Activated B cell treated with CpG ODN at 0.5 μM for 24 hours (primary cell): ENCODE results near the gene MCHR2. TPM values are rescaled to one million over a fixed set of nuclear protein-coding genes. Genes with fewer than 3 reads are reported as not detected.
"Not testable (repeated sequence)": the region's sequence is repeated elsewhere in the genome, so short reads cannot be mapped to it uniquely, and the experiment has no call there.

Experiments
- ATAC-seq: fragments of 200-7000 bp; cut with Tn5 transposase; one replicate; pipeline ENCODE4 v1.10.0; 2021; ENCODE audit warnings: low read depth, mild to moderate bottlenecking, moderate library complexity
- CTCF ChIA-PET: fragments of 350-600 bp; sonication (Branson Sonifier 250); formaldehyde crosslinking; loops from one replicate; lab custom pipeline; 2021; ENCODE audit warnings: antibody characterized with exemption; lab: Charles Lee
- POLR2A ChIA-PET: fragments of 350-600 bp; sonication (Branson Sonifier 250); formaldehyde crosslinking; loops from one replicate; lab custom pipeline; 2021; ENCODE audit warnings: antibody characterized with exemption; lab: Charles Lee
- DNase-seq: peaks from one replicate; pipeline ENCODE4 v3.0.0; 2022
- H3K27ac Mint-ChIP-seq: one replicate; pipeline ENCODE4 v1.8.0; 2020; ENCODE audit warnings: mixed read lengths
- H3K27me3 Mint-ChIP-seq: one replicate; pipeline ENCODE4 v1.8.0; 2021; ENCODE audit warnings: mixed read lengths
- H3K36me3 Mint-ChIP-seq: one replicate; pipeline ENCODE4 v1.8.0; 2021; ENCODE audit warnings: low read depth, mixed read lengths
- H3K4me1 Mint-ChIP-seq: one replicate; pipeline ENCODE4 v1.8.0; 2021; ENCODE audit warnings: mixed read lengths
- H3K4me3 Mint-ChIP-seq: one replicate; pipeline ENCODE4 v1.8.0; 2020; ENCODE audit warnings: mild to moderate bottlenecking, mixed read lengths
- H3K9me3 Mint-ChIP-seq: one replicate; pipeline ENCODE4 v1.8.0; 2020; ENCODE audit warnings: mixed read lengths
- intact Hi-C: fragments of 100-400 bp; cut with micrococcal nuclease; formaldehyde crosslinking; loops from one replicate; pipeline ENCODE4 v1.15.1; 2024
- total RNA-seq: library from RNA; stranded (reverse); gene quantifications from 2 replicates; pipeline ENCODE4 v1.2.3, GENCODE V29; 2022
- TF ChIP-seq, protein P1 (sequence below): fragments of 200-600 bp; IDR thresholded peaks from one replicate; pipeline ENCODE4 v1.8.0; 2022; ENCODE audit warnings: antibody characterized with exemption, mild to moderate bottlenecking

MCHR2 gene, protein sequence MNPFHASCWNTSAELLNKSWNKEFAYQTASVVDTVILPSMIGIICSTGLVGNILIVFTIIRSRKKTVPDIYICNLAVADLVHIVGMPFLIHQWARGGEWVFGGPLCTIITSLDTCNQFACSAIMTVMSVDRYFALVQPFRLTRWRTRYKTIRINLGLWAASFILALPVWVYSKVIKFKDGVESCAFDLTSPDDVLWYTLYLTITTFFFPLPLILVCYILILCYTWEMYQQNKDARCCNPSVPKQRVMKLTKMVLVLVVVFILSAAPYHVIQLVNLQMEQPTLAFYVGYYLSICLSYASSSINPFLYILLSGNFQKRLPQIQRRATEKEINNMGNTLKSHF
- not detected in 2 replicates for total RNA-seq

DNA sequence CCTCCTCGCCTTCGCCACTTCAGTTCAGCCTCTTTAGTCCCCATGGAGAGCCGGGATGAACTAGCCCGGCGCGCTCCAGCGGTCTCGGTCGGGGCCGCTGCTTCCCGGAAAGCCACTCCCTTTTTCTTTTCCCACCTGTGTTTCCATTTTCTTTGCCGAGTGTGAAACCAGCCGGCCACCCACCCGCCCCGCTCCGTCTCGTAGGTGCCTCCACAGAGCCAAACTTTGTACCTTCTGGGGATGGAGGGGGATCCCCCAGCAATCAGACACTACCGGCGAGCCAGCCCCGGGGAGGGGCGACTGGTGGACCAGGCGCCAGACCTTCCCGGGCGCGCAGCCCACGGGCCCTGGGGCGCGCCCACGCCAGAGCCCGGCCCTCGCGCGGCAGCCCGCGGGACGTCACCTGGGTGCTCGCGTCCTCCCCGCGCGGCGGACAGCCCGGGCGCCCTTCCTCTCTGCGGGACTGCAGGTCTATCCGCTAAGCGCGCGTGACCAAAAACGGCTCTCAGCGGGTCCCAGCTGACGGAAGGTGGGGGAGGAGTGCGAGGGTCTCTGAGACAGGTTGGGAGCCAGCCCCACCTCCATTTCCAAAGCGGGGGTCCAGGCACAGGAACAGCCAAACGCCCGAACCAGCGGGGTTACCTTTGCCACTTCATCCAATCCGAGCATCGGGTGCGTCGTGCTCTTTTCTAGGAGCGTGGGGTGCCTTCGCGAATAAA is at the start of gene MCHR2:
MCHR2 (minus strand) TSS at position 691 of the 719 bp plus-strand sequence. CDS start 38,076 bp downstream, outside the sequence.
- no peak within 1 kb of the TSS for H3K27ac Mint-ChIP-seq
- H3K27me3 Mint-ChIP-seq, result peaks cover 32% of the 10 kb centered on the region
- TF ChIP-seq, protein P1, sequence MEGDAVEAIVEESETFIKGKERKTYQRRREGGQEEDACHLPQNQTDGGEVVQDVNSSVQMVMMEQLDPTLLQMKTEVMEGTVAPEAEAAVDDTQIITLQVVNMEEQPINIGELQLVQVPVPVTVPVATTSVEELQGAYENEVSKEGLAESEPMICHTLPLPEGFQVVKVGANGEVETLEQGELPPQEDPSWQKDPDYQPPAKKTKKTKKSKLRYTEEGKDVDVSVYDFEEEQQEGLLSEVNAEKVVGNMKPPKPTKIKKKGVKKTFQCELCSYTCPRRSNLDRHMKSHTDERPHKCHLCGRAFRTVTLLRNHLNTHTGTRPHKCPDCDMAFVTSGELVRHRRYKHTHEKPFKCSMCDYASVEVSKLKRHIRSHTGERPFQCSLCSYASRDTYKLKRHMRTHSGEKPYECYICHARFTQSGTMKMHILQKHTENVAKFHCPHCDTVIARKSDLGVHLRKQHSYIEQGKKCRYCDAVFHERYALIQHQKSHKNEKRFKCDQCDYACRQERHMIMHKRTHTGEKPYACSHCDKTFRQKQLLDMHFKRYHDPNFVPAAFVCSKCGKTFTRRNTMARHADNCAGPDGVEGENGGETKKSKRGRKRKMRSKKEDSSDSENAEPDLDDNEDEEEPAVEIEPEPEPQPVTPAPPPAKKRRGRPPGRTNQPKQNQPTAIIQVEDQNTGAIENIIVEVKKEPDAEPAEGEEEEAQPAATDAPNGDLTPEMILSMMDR, result no peak
- H3K4me3 Mint-ChIP-seq, result no peak within 1 kb of the TSS
- ATAC-seq (no peak), DNase-seq (no peak)
- H3K36me3 Mint-ChIP-seq, result no peaks in the 10 kb centered on the region
- no peaks in the 10 kb centered on the region for H3K4me1 Mint-ChIP-seq
- ChIA-PET CTCF (interaction anchor here (1.1 kb wide), 1 partner anchor 8 kb away, joined by 3 read pairs; no protein-coding TSS in a partner anchor), POLR2A (no interaction called here)
- intact Hi-C loops, result no loop called here
- H3K9me3 Mint-ChIP-seq, result no peaks in the 10 kb centered on the region

DNA sequence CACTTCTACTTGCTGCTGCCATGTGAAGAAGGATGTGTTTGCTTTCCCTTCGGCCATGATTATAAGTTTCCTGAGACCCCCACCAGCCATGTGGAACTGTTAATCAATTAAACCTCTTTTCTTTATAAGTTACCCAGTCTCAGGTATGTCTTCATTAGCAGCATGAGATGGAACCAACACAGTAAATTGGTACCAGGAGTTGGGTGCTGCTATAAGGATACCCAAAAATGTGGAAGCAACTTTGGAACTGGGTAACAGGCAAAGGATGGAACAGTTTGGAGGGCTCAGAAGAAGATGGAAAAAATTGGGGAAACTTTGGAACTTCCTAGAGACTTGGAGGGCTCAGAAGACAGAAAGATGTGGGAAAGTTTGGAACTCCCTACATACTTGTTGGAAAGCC is 44.5 kb upstream of the MCHR2 start:
- DNase-seq, H3K27me3 Mint-ChIP-seq, CTCF ChIA-PET, H3K4me1 Mint-ChIP-seq, H3K36me3 Mint-ChIP-seq, ATAC-seq, intact Hi-C loops, POLR2A ChIA-PET, H3K27ac Mint-ChIP-seq, H3K4me3 Mint-ChIP-seq: not testable (repeated sequence)
- H3K9me3 Mint-ChIP-seq, result peaks cover 11% of the 10 kb centered on the region

DNA sequence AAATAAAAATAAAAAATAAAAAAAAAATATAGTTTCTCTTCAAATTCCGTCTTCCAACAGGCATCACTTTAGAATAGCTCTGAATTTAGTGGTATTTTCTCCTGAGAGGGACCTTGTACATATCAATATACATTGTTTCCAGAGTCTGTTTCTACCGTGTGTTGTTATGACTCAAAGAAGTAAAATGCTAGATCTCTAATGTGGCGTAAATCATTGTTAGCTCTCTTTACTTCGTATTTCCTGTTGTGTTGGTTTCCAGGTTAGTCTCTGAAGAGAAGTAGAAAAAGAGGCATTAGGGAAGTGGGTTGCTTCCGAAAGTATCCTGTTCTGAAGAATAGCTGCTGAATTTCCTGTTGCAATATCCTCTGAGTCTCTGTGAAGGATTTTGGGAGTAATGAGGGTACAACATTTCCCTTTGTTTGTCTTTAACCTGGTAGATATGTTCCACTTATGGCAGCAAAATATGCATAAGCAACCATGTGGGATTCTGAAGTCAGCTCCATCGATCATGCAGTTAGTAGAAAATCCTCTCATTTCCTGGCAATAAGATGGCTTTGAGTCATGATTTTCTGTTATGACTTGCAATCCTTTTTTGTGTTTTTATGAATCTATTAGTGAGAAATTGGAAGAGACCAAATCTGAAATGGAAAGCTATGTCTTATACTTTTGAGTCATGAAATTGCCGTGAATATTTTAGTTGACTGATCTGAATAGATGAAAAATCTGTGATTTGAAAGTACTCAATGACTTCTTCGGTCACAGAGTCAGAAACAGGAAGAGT is 42.0 kb upstream of the MCHR2 start:
- TF ChIP-seq, protein P1, result no peak
- H3K27me3 Mint-ChIP-seq, result peaks cover 5% of the 10 kb centered on the region
- no peak overlapping the region for H3K27ac Mint-ChIP-seq
- intact Hi-C loops, result no loop called here
- ChIA-PET CTCF (no interaction called here), POLR2A (no interaction called here)
- H3K4me1 Mint-ChIP-seq, result no peaks in the 10 kb centered on the region
- H3K9me3 Mint-ChIP-seq, result peaks cover 9% of the 10 kb centered on the region
- H3K36me3 Mint-ChIP-seq, result no peaks in the 10 kb centered on the region
- DNase-seq (no peak), ATAC-seq (no peak)
- no peak overlapping the region for H3K4me3 Mint-ChIP-seq

DNA sequence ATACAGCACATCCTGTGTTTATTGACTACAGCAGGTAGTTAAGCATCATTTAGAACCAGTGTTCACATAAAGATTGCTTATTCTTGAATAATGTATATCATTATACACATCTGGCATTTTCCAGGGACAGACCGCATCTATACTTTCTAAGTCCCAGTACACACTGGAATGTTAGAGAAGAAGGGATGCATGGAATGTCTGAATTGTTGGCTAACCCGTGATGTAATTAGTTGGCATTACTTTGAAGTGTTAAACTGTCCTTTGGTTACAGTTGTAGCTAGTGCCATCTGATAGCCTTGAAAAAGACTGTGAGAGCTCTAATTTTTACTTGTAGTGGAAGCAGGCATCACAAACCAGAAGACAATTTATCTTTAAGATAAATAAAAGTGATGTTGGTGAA is 29.8 kb upstream of the MCHR2 start:
- H3K4me1 Mint-ChIP-seq, result no peaks in the 10 kb centered on the region
- H3K4me3 Mint-ChIP-seq, result no peak overlapping the region
- ATAC-seq (no peak), DNase-seq (no peak)
- H3K27ac Mint-ChIP-seq, result no peak overlapping the region
- ChIA-PET POLR2A (no interaction called here), CTCF (no interaction called here)
- TF ChIP-seq, protein P1, result no peak
- no peaks in the 10 kb centered on the region for H3K27me3 Mint-ChIP-seq
- intact Hi-C loops, result no loop called here
- peaks cover 7% of the 10 kb centered on the region for H3K9me3 Mint-ChIP-seq
- H3K36me3 Mint-ChIP-seq, result no peaks in the 10 kb centered on the region

DNA sequence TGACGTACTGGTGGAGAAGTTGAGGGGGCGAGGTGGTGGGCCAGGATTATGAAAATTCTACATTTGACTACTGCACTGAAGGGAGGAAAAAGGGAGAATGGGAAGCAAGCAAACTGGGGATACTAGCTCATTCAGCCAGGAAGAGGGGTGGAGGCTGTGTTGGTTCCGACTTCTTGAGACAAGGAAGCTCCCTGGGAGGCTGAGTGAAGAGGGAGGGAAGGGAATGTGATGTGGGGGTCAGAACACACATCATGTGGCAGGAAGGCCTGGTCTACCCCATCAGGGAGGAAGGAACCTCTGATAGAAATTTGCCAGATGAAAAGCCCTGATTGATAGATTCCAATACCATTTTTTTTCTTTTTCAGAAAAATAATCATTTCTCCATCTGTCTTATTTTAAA is 28.8 kb upstream of the MCHR2 start:
- no peak overlapping the region for H3K27ac Mint-ChIP-seq
- ChIA-PET CTCF (no interaction called here), POLR2A (no interaction called here)
- H3K9me3 Mint-ChIP-seq, result peaks cover 11% of the 10 kb centered on the region
- no peak overlapping the region for H3K4me3 Mint-ChIP-seq
- intact Hi-C loops, result no loop called here
- H3K4me1 Mint-ChIP-seq, result no peaks in the 10 kb centered on the region
- H3K27me3 Mint-ChIP-seq, result no peaks in the 10 kb centered on the region
- no peaks in the 10 kb centered on the region for H3K36me3 Mint-ChIP-seq
- TF ChIP-seq, protein P1, result no peak
- ATAC-seq (no peak), DNase-seq (no peak)
